Retina (tissue), 1 donor: ENCODE measurements around the gene KRTAP4-9.
"Not testable (repeated sequence)": the region's sequence is repeated elsewhere in the genome, so short reads cannot be mapped to it uniquely, and the experiment has no call there.

Experiments
- DNase-seq: peaks from one replicate; pipeline ENCODE4 v3.0.0-alpha.2; 2016

The KRTAP4-9 gene

GRCh38 chr17:41133880-41134735, 28.9 kb downstream of the KRTAP4-9 start:
- no peak for DNase-seq

DNA sequence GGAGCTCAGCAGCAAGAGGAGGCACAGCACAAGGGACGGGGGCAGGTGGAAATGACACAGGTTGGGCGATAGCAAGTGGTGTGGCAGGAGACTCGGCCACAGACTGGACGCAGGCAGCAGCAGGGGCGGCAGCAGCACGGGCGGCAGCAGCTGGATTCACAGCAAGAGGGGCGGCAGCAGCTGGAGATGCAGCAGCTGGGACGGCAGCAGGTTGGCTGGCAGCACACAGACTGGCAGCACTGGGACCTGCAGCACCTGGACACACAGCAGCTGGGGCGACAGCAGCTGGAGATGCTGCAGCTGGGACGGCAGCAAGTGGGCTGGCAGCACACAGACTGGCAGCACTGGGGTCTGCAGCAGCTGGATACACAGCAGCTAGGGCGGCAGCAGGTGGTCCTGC, 34.7 kb downstream of the KRTAP4-9 start:
- not testable (repeated sequence) for DNase-seq

DNA sequence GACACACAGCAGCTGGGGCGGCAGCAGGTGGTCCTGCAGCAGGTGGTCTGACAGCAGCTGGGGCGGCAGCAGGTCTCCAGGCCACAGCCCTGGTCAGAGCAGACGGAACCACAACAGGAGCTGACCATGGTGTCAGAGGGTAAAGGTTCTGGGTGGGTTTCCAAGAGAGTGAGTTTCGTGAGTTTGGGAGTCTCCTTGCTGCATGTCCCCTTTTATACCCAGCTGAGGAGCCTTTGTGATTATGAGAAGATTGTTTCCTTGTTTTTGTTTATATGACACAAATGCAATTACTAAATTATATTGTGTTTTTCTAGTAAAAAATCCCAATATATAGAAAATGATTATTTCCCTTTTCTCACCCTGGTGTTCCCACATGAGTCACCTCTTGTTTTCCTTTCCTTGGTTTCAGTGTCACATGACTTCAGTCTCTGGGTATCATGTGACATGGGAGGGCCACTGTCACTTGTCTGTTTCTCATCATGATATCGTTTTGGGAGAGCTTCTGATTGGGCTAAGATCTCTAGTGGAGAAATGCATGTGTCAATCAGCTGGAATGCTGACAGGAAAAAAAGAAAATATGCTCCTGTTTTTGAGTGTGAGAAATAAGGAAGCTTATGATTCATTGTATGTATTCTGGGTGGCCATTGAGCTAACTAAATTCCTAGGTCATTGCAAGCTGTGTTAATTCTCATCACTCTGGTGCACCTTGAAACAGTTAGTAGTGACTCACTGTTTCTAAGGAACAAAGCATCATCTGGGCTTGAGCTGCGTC, 35.4 kb downstream of the KRTAP4-9 start, which contains the start of gene KRTAP4-6:
KRTAP4-6 (minus strand) TSS at position 185 of the 772 bp plus-strand sequence; CDS start at position 128, 57 bp downstream.
- DNase-seq = no peak

GRCh38 chr17:41141361-41141760, 36.2 kb downstream of the KRTAP4-9 start:
- no peak for DNase-seq

- DNase-seq = no peak
These were observed 39.7 kb downstream of the KRTAP4-9 start for GRCh38 chr17:41144846-41145245.

- DNase-seq = no peak
These were observed 40.1 kb downstream of the KRTAP4-9 start for GRCh38 chr17:41145261-41145660.

DNA sequence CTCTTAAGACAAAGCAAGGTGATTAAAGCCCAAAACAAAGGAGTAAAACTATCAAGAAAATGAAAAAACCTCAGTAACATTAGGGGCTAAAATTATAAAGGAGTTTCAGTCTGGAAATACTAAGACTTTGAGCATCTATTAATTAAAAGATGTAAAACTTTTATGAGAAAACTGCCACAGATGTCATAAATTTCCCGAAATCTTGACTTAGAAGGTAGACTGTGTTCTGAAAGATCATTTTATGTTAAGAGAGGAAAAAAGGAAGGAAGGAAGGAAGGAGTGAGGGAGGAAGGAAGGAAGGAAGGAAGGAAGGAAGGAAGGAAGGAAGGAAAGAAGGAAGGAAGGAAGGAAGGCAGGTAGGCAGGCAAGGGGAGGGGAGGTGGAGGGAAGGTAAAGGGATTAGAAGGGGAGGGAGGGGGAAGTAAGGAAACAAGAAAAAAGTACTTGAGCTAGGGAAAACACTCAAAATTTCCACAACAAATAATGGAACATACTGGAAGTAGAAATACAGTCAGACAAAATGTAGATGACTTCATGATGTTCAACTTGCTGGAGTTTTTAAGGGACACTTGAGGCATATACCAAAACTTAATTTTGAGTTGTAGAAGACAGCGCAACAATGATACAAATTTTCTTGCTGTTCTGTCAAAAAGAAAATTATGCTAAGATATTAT, 42.5 kb downstream of the KRTAP4-9 start:
- no peak for DNase-seq

DNA sequence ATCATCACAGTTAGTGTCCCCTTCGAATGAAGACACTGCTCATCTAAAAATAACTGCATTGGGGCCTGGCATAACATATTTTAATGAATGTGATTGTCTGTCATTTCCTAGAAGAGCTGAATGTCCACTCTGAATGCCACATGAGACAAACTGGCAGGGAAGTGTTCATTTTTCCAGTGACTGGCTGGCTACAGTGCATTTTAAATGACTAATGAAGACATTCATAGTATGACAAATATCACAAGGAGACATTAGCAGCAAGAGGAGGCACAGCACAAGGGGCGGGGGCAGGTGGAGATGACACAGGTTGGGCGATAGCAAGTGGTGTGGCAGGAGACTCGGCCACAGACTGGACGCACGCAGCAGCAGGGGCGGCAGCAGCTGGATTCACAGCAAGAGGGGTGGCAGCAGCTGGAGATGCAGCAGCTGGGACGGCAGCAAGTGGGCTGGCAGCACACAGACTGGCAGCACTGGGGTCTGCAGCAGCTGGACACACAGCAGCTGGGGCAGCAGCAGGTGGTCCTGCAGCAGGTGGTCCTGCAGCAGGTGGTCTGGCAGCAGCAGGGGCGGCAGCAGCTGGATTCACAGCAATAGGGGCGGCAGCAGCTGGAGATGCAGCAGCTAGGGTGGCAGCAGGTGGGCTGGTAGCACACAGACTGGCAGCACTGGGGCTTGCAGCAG, 43.9 kb downstream of the KRTAP4-9 start:
- peak; percentile 18 for DNase-seq

GRCh38 chr17:41149652-41149985, 44.4 kb downstream of the KRTAP4-9 start, which contains the start of gene KRTAP4-5:
KRTAP4-5 (minus strand) TSS chr17:41149825; CDS start chr17:41149767, 58 bp downstream.
- no peak for DNase-seq

DNA sequence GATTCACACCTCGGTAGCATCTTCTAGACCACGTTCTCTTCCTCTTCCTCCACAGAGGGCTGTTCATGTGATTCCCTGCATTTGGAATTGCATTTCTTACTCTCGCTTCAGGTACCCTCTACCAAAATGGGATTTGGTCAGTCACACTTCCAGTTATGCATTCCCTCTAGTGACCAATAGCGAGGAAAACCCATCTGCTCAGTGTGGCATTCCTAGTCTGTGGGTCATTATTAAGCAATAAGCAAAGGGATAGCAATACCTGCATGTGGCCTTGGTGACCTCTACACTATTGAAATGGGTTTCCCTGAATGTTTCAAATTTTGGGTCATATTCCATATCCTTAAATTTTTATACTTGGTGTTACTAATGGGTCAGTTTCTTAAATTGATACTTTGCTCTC, 44.8 kb downstream of the KRTAP4-9 start:
- no peak for DNase-seq

DNA sequence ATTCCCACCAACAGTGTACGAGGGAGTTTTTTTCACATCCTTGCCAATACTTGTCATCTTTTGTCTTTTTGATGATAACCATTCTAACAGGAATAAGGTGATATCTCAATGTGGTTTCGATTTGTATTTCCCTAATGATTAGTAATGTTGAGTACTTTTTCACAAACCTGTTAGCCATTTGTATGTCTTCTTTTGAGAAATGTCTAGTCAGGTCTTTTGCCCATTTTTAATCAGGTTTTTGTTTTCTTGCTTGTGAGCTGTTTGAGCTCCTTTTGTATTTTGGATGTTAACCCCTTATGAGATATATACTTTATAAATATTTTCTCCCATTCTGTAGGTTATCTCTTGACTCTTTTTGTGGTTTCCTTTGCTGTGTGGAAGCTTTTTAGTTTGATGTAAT, 46.3 kb downstream of the KRTAP4-9 start:
- DNase-seq = no peak

DNA sequence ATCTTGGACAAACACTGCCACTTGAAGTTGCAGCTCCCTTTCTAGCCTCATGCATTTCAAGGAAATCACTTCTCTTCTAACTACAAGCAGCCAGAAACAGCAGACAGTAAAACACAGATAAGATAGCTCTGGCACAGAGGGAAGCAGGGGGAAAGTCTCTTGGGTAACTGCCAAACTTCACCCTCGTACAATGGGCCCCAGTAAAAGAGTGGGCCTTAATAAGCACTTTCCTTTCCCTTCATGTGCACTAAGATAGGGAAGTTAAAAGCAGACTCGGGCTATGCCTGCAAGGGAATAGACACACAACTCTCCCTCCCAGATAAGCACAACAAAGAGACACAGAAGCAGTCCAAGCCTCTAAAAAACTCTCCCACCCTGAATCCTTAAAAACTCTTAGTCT, 48.7 kb downstream of the KRTAP4-9 start:
- no peak for DNase-seq
